Fibroblast of the aortic adventitia (primary cell): Measurements from ENCODE around the gene ZNF611. TPM values are rescaled to one million over a fixed set of nuclear protein-coding genes. Genes with fewer than 3 reads are reported as not detected.

Experiments used
- DNase-seq: peaks from one replicate; pipeline ENCODE4 v3.0.0-alpha.2; 2010; ENCODE audit warnings: low read depth
- H3K4me3 ChIP-seq: 2 replicates; pipeline ENCODE4 v1.5.1; 2011; ENCODE audit warnings: low read depth, mild to moderate bottlenecking, control low read depth, low read length, moderate library complexity
- CTCF ChIP-seq: IDR thresholded peaks from 2 replicates; pipeline ENCODE4 v1.5.1; 2011; ENCODE audit warnings: mild to moderate bottlenecking, low read length, control low read depth, inconsistent platforms; ENCODE audit not compliant: insufficient read depth
- total RNA-seq: library from RNA; depleted of rRNA; stranded (reverse); fragments of >200 nt; gene quantifications from 2 replicates; pipeline ENCODE4 v1.2.3, GENCODE V29; 2012; ENCODE audit warnings: low replicate concordance

Gene ZNF611
- total RNA-seq, 1 donor = 12.8 TPM

DNA sequence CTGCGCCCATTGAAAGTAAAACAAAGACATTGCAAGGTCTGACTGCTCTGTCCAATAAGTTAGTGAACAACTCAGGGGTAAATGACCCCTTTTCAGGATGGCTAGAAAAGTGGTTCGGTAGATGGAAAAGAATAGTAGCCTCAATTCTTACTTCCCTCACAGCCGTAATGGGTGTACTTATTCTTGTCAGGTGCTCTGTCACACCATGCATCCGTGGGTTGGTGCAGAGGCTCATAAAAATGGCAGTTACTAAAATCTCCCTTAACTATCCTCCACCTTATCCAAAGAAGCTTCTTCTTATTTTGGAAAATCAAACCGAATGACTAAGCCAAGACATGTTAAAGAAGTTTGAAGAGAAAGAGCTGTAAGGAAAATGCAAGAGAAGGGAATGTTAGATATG, 65.3 kb downstream of the ZNF611 start:
- TF ChIP-seq CTCF = no peak
- H3K4me3 ChIP-seq = no peak overlapping the region
- DNase-seq = no peak

- no peak for DNase-seq
- H3K4me3 ChIP-seq = no peak overlapping the region
- no peak for TF ChIP-seq CTCF
These were observed 66.9 kb downstream of the ZNF611 start for GRCh38 chr19:52667972-52668371.

GRCh38 chr19:52666506-52666905, 68.3 kb downstream of the ZNF611 start:
- H3K4me3 ChIP-seq = no peak overlapping the region
- DNase-seq = no peak
- TF ChIP-seq CTCF = no peak

- DNase-seq = no peak
- TF ChIP-seq CTCF = no peak
- H3K4me3 ChIP-seq = no peak overlapping the region
These were observed 69.3 kb downstream of the ZNF611 start for GRCh38 chr19:52665529-52665928.

GRCh38 chr19:52665027-52665426, 69.8 kb downstream of the ZNF611 start:
- no peak overlapping the region for H3K4me3 ChIP-seq
- no peak for DNase-seq
- TF ChIP-seq CTCF = no peak

- DNase-seq = no peak
- no peak for TF ChIP-seq CTCF
These were observed 70.4 kb downstream of the ZNF611 start for GRCh38 chr19:52664461-52664860.

GRCh38 chr19:52662631-52663030, 72.2 kb downstream of the ZNF611 start:
- no peak for DNase-seq
- H3K4me3 ChIP-seq = no peak overlapping the region
- no peak for TF ChIP-seq CTCF

More at GRCh38 chr19:52664461-52664860, 70.4 kb downstream of the ZNF611 start:
- no peak overlapping the region for H3K4me3 ChIP-seq
